ES-I3 (cell line): ENCODE data around the gene ITGA11.

Experiments
- H3K36me3 ChIP-seq: 2 replicates; pipeline ENCODE4 v1.6.1; 2013; ENCODE audit warnings: mild to moderate bottlenecking, low read length, control low read depth, moderate library complexity; ENCODE audit not compliant: insufficient read depth
- H3K4me1 ChIP-seq: 2 replicates; pipeline ENCODE4 v1.6.1; 2013; ENCODE audit warnings: mild to moderate bottlenecking, control low read depth, low read length; ENCODE audit not compliant: insufficient read depth
- H3K9ac ChIP-seq: 2 replicates; pipeline ENCODE4 v1.6.1; 2013; ENCODE audit warnings: low read depth, mild to moderate bottlenecking, low read length, moderate library complexity
- H3K9me3 ChIP-seq: 2 replicates; pipeline ENCODE4 v1.6.1; 2013; ENCODE audit warnings: mild to moderate bottlenecking, low read length, moderate library complexity; ENCODE audit not compliant: control insufficient read depth, insufficient read depth

The ITGA11 gene

DNA sequence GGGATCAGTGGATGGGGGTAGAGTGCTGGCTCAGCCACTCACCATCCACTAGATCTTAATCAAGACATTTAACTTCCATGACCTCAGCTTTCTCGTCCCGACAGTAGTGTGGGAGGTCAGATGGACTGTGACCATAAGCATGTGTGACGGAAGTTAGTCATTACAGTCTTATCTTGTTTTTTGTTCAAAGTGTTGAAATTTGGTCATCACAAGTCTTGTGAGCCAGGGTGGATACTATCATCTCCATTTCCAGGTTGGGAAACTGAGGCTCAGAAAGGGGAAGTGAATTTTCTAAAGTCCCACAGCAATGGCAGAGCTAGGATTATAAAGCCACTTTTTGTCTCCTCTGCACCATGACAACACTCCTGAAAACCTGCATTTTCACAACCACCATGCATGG, 32.0 kb upstream of the ITGA11 start:
- Histone ChIP-seq H3K36me3 (no peaks in the 10 kb centered on the region), H3K9ac (no peak overlapping the region), H3K4me1 (no peaks in the 10 kb centered on the region), H3K9me3 (no peaks in the 10 kb centered on the region)

DNA sequence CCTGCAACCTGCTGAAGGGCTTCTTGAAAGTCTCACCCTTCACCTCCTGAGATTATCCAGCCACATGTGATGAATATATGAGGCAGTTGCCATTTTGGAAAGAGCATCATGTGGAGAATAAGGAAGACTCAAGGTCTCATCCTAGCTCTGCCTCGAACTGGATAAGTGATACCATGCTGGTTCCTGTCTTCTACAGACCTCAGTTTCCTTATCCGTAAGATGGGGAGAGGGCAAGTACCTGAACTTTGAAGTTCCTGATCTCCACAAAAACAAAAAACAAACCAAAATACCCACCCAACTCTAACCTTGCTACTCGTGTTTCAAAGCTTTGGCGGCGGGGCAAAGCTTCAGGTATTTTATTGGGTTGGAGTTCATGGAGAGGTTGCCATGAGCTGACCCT, 31.5 kb upstream of the ITGA11 start:
- no peaks in the 10 kb centered on the region for H3K9me3 ChIP-seq
- no peaks in the 10 kb centered on the region for H3K4me1 ChIP-seq
- no peaks in the 10 kb centered on the region for H3K36me3 ChIP-seq
- no peak overlapping the region for H3K9ac ChIP-seq

- Histone ChIP-seq H3K9me3 (no peaks in the 10 kb centered on the region), H3K4me1 (no peaks in the 10 kb centered on the region), H3K36me3 (no peaks in the 10 kb centered on the region), H3K9ac (no peak overlapping the region)
These were observed 28.2 kb upstream of the ITGA11 start for GRCh38 chr15:68460166-68460565.

DNA sequence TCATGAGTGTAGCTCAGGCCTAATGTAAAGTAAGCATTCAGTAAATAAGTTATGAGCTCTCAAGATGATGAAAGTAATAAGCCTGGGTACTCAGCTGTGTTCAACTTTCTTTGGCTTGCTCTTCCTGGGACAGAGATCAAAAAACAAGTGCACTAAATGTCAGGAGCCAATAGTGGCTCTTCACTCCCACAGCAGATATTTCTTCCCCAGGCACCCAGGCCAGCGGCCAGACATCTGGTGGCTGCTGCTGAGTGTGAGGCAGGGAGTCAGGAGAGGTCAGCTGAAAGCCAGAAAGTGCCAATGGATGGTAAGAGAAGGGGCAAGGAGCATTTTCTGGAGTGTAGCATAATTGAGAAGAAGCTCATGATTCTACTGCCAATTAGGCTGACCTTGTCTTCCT, 18.2 kb upstream of the ITGA11 start:
- H3K9ac ChIP-seq: no peak overlapping the region
- peaks cover 5% of the 10 kb centered on the region; the same call in 1 of the 2 replicates for H3K4me1 ChIP-seq
- no peaks in the 10 kb centered on the region for H3K9me3 ChIP-seq
- H3K36me3 ChIP-seq: no peaks in the 10 kb centered on the region

DNA sequence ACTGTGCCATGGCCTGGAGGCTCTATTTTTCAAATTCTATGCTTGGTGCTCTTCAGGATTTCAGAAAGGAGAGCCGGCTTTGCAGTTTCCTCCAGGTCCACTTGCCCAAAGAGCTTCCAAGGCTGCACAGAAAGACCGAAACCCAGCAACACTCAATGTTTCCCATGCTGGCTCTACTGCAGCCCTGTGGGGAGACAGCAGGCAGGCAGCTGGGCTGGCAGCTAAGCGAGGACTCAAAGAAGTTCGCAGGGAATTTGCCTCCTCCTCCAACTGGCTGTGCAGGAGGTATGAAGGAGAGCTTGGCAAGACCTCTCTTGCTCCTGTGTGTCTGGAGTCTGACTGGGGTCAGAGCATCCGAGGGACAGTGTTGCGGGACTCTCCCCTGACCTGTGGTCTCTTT, 17.4 kb upstream of the ITGA11 start:
- Histone ChIP-seq H3K36me3 (no peaks in the 10 kb centered on the region), H3K9me3 (no peaks in the 10 kb centered on the region), H3K9ac (no peak overlapping the region), H3K4me1 (peaks cover 5% of the 10 kb centered on the region; the same call in 1 of the 2 replicates)

DNA sequence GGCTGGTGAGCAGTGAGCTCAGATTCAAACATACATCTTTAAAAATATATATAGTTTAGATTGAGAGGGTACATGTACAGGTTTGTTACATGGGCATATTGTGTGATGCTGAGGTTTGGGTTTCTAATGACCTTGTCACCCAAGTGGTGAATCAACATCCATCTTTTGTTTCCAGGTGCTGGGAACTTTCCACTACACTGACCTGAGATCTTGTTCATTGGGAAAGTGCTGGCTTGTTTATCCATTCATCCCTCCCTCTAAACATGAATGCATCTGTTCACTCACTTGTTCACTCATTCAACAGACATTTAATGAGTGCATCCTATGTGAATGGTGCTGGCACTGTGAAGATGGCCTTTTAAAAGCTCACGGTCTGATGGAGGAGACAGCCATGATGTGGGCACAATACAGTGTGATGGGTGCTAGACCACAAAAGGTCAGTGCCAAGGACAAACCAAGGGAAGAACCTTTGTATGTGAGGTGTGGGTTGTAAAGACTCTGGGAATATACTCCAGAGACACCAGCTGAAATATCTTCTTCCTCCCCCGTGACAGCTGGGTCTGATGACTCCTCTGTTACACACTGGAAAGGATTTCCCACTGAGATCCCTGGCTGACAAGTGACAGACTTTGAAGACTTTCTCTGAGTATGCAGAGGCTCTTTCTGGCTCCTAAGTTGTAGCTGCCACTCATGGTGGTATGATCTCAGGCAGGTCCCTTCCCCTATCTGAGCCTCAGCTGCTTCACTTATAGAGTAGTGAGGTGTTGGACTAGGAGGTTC, 16.2 kb upstream of the ITGA11 start:
- no peak overlapping the region for H3K9ac ChIP-seq
- H3K4me1 ChIP-seq: peaks cover 5% of the 10 kb centered on the region; the same call in 1 of the 2 replicates
- no peaks in the 10 kb centered on the region for H3K9me3 ChIP-seq

GRCh38 chr15:68447209-68447608, 15.2 kb upstream of the ITGA11 start:
- Histone ChIP-seq H3K9ac (no peak overlapping the region), H3K4me1 (peaks cover 5% of the 10 kb centered on the region; the same call in 1 of the 2 replicates), H3K36me3 (no peaks in the 10 kb centered on the region), H3K9me3 (no peaks in the 10 kb centered on the region)

More for the DNA sequence above, 16.2 kb upstream of the ITGA11 start:
- no peaks in the 10 kb centered on the region for H3K36me3 ChIP-seq

- H3K36me3 ChIP-seq: no peaks in the 10 kb centered on the region
- peaks cover 5% of the 10 kb centered on the region; the same call in 1 of the 2 replicates for H3K4me1 ChIP-seq
- H3K9ac ChIP-seq: no peak overlapping the region
- H3K9me3 ChIP-seq: no peaks in the 10 kb centered on the region
These were observed 13.4 kb upstream of the ITGA11 start for GRCh38 chr15:68445351-68445750.

DNA sequence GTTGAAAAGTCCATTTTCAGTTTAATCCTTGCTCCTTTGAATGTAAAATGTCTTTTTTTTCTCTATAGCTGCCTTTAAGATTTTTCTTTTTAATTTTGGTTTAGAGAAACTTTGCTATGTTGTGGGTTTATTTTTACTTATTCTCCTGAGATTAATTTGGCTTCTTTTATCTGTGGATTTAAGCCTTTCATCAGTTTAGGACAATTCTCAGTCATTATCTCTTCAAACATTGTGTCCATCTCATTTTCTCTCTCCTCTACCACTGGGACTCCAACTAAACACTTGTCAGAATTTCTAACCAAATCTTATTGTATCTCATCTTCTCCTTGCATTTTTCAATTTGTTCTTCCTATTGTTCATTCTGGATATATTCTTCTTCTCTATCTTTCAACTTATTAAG, 12.4 kb upstream of the ITGA11 start:
- H3K36me3 ChIP-seq: no peaks in the 10 kb centered on the region
- H3K9me3 ChIP-seq: no peaks in the 10 kb centered on the region

DNA sequence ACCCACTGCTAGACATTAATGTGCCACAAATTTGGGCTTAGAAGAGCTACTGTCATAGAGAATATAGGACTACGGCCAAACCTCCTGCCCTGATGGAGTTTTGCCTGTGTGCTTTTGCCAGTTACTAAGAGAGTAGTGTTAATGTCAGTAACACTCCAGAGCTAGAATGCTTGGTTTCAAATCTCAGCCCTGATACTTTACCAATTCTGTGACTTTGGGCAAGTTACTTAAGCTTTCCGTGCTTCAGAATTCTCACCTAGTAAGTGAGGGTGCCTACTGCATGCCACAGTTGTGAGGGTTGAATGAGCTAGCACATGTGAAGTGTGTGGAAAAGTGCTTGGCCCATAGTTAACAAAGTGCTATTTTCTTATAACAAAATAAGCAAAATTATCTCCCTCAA, 10.9 kb upstream of the ITGA11 start:
- peaks cover 5% of the 10 kb centered on the region; the same call in 1 of the 2 replicates for H3K4me1 ChIP-seq
- no peaks in the 10 kb centered on the region for H3K36me3 ChIP-seq
- H3K9me3 ChIP-seq: no peaks in the 10 kb centered on the region
- no peak overlapping the region for H3K9ac ChIP-seq

More for the DNA sequence above, 12.4 kb upstream of the ITGA11 start:
- H3K4me1 ChIP-seq: peaks cover 5% of the 10 kb centered on the region; the same call in 1 of the 2 replicates
- no peak overlapping the region for H3K9ac ChIP-seq

GRCh38 chr15:68442041-68442440, 10.1 kb upstream of the ITGA11 start:
- Histone ChIP-seq H3K9ac (no peak overlapping the region), H3K9me3 (no peaks in the 10 kb centered on the region), H3K4me1 (0 out of 2 replicates have a peak, but pooled peaks cover 1% of the 10 kb centered on the region), H3K36me3 (no peaks in the 10 kb centered on the region)

DNA sequence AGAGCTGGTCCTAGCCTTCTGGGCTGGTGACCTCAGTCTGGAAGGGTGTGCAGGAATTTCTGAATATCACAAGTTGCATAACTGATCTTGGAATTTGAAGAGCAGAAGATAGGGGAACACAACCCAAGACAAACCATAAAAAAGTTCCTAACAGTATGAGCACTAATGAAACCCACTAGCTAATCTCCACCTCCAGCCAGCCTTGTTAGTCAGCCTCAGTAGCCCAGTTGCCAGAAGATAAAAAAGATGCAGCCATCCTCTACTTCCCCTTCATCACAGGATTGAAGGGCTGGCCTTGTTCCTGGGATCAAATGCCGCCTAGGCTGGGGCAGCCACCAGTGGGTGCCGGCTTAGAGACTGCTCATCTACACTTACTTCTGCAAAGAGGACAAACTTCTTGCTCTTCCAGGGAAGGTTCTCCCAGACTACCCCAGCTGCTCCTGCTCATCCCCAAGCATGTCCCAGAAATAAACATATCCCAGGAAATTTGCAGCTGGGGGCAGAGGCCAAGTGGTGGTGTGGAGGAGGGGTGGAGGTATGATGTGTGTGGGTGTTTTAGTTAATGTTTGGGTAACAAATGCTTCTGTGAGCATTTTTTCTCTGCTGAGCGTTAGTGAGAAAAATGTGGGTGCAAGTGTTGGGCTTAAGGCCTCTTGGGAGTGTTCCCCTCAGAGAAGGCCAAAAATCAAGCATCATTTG, 9.2 kb upstream of the ITGA11 start:
- Histone ChIP-seq H3K9me3 (no peaks in the 10 kb centered on the region), H3K4me1 (no peaks in the 10 kb centered on the region), H3K36me3 (no peaks in the 10 kb centered on the region), H3K9ac (no peak overlapping the region)

DNA sequence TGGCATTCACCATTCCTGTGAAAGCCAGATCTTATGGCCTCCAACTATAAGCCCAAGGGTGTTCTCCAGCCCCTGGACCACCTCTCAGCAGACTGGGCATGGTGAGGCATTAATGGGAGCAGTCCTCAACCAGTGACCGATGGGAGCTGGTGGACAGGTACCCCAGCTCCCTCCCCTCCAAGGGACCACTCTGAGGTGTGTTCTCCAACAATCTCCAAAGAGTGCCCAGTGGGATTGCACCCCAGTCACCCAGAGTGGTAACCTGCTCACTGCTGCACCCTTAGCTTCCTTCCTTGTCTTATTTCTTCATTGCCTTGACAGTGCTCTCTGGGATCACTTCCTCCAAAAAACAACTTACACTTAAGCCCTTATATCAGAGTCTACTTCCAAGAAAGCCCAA, 8.2 kb upstream of the ITGA11 start:
- Histone ChIP-seq H3K36me3 (no peaks in the 10 kb centered on the region), H3K9me3 (no peaks in the 10 kb centered on the region), H3K9ac (no peak overlapping the region), H3K4me1 (no peaks in the 10 kb centered on the region)

DNA sequence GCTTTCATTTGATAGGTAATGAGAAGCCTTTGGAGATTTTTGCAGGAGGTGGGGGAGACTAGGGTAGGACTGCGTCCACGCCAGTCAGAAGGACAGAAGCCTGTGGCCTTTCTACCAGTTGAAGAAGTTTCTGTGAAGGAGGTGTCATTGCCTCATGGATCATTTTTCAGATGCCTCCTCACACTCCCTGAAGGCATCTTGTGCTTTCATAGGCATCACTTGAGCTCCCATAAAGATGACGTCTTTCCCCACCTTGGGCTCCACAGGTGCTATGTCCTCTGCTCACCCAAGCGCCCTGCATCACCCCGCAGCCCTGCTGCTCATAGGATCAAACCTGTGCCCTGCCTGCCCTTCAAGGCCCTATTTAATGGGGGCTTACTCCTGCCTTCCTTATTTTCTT, 7.5 kb upstream of the ITGA11 start:
- H3K9ac ChIP-seq: no peak overlapping the region
- H3K36me3 ChIP-seq: no peaks in the 10 kb centered on the region
- no peaks in the 10 kb centered on the region for H3K4me1 ChIP-seq
- H3K9me3 ChIP-seq: no peaks in the 10 kb centered on the region

- 0 out of 2 replicates have a peak, but pooled peaks cover 4% of the 10 kb centered on the region for H3K4me1 ChIP-seq
- no peak overlapping the region for H3K9ac ChIP-seq
- no peaks in the 10 kb centered on the region for H3K9me3 ChIP-seq
- no peaks in the 10 kb centered on the region for H3K36me3 ChIP-seq
These were observed 4.7 kb upstream of the ITGA11 start for GRCh38 chr15:68436680-68437079.
